GM12873 (cell line): ENCODE data around the gene BTG4.

ENCODE experiments used
- CTCF ChIP-seq: IDR thresholded peaks from 2 replicates; pipeline ENCODE4 v1.5.1; 2012; ENCODE audit warnings: low read depth, mild to moderate bottlenecking, moderate library complexity, low read length, control low read depth; ENCODE audit not compliant: insufficient read depth; ENCODE audit errors: missing control alignments

BTG4 gene

DNA sequence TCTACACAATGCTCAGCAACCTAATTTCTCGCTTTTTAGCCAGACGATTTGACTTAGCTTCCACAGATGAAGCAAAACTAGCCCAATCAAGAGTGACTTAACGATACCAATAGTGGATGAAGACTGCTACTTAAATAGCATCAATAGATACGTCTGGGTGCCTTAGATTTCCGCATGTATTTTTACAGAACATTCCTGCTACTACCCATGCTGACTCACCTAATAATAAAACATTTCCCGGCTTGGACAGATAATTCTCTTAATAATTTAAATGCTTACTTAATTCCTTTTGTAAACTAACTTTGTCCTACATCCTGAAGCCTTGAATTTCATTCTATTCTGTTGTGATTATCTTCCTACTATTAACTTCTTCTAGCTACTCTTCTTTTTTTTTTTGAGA is 23.1 kb upstream of the BTG4 start:
- TF ChIP-seq CTCF: no peak

GRCh38 chr11:111532365-111532709 is 20.2 kb upstream of the BTG4 start:
- no peak for TF ChIP-seq CTCF

GRCh38 chr11:111531687-111532364 is 19.6 kb upstream of the BTG4 start:
- TF ChIP-seq CTCF: no peak

DNA sequence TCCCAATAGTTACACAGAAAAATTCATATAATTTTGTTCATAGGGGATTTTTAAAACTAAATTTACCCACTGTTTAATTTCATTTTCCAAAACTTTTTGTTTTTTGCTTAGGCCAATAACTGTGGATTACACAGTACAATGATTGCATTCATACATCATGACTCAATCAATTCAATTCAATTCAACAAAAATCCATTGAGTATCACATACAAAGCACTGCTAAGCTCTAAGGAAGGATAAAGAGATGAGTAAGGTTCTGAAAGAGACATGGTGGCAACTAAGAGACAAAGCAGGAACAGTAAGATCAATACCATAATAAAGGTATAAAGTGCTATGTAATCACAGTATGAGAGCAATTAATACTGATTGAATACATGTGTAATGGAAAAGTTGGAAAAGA is 18.9 kb upstream of the BTG4 start:
- TF ChIP-seq CTCF: no peak

- TF ChIP-seq CTCF: no peak
Measured at GRCh38 chr11:111530091-111530490, 17.9 kb upstream of the BTG4 start.

DNA sequence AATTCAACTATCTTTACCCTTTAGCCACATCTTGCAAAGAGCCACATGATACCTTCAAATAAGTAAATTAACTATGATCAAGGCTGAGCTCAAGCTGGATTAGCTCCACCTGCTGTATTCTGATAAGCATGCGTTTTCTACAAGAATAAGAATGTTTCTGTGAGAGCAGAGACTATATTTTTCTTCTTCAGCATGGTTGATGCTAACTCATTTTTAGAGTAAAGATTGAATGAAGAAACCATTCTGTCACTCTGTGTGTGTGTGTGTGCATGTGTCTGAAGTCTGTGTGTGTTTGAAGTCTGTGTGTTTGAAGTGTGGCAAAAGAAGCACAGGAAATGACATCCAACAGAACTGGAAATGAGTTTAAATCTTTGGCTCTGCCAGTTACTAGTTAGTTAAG is 16.4 kb upstream of the BTG4 start:
- TF ChIP-seq CTCF: no peak

GRCh38 chr11:111527279-111527678 is 15.1 kb upstream of the BTG4 start:
- no peak for TF ChIP-seq CTCF

DNA sequence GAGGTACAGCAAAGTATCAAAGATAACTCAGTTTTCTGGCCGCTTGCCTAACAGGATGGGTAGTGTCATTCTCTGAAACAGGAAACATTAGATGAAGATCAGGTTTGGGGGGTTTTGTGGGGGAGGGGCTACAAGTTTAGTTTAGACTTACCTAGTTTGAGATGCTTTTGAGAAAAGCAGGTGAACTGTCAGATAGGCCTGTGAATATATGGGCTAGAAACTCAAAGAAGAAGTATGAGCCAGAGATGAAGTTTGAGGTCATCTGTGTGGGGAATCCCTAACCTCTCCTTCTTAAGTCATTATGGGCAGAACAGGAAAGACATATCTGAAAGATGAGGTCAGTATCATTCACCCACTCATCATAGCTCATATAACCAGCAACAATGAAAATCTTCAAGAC is 14.3 kb upstream of the BTG4 start:
- TF ChIP-seq CTCF: no peak
